HepG2 (cell line): ENCODE measurements around the gene ABCG4. TPM values are rescaled to one million over a fixed set of nuclear protein-coding genes. Genes with fewer than 3 reads are reported as not detected.

Experiments used
- PAX8 ChIP-seq: sonication (generic); formaldehyde crosslinking; IDR thresholded peaks from 2 replicates; pipeline ENCODE4 v1.8.0; 2022; ENCODE audit warnings: mild to moderate bottlenecking, missing genetic modification reagents, borderline replicate concordance
- PPARG ChIP-seq: conservative IDR thresholded peaks from 2 replicates; pipeline ENCODE4 v1.6.1; 2016; ENCODE audit warnings: missing biosample characterization, missing genetic modification reagents
- PREB ChIP-seq: sonication (generic); formaldehyde crosslinking; IDR thresholded peaks from 2 replicates; pipeline ENCODE4 v1.4.0; 2020; ENCODE audit warnings: missing genetic modification reagents
- SP2 ChIP-seq: sonication (generic); formaldehyde crosslinking; IDR thresholded peaks from 2 replicates; pipeline ENCODE4 v1.5.1; 2020; ENCODE audit warnings: mild to moderate bottlenecking, missing genetic modification reagents
- SRY ChIP-seq: sonication (generic); formaldehyde crosslinking; IDR thresholded peaks from 2 replicates; pipeline ENCODE4 v1.8.0; 2022; ENCODE audit warnings: mild to moderate bottlenecking, missing genetic modification reagents
- TEAD3 ChIP-seq: optimal IDR thresholded peaks from 2 replicates; pipeline ENCODE3; 2016; ENCODE audit warnings: borderline replicate concordance
- ZBTB40 ChIP-seq, 2 experiments: fragments of 450-650 bp in 1 of 2; sonication (generic) in 1 of 2; formaldehyde crosslinking in 1 of 2; IDR thresholded peaks; 2 replicates each; pipeline versions ENCODE4 v1.6.1 to v1.8.0; 2016 to 2022; ENCODE audit warnings: antibody characterized with exemption in 1 of 2, mild to moderate bottlenecking in 1 of 2, missing genetic modification reagents in 1 of 2
- ZEB1 ChIP-seq: IDR thresholded peaks from 2 replicates; pipeline ENCODE4 v1.6.1; 2012; ENCODE audit warnings: mild to moderate bottlenecking, low read depth, inconsistent platforms; ENCODE audit not compliant: insufficient replicate concordance
- ZMAT3 ChIP-seq: sonication (generic); formaldehyde crosslinking; conservative IDR thresholded peaks from 2 replicates; pipeline ENCODE4 v1.7.0; 2021; ENCODE audit warnings: missing genetic modification reagents
- ZNF224 ChIP-seq: sonication (generic); formaldehyde crosslinking; IDR thresholded peaks from 2 replicates; pipeline ENCODE4 v1.5.0; 2020; ENCODE audit warnings: mild to moderate bottlenecking, missing genetic modification reagents
- ZNF234 ChIP-seq: sonication (generic); formaldehyde crosslinking; conservative IDR thresholded peaks from 2 replicates; pipeline ENCODE4 v1.5.1; 2020; ENCODE audit warnings: mild to moderate bottlenecking, missing genetic modification reagents
- ZNF639 ChIP-seq: conservative IDR thresholded peaks from 2 replicates; pipeline ENCODE4 v1.6.1; 2018; ENCODE audit warnings: missing genetic modification reagents
- ZSCAN20 ChIP-seq: sonication (generic); formaldehyde crosslinking; IDR thresholded peaks from 2 replicates; pipeline ENCODE4 v1.4.0; 2020; ENCODE audit warnings: missing genetic modification reagents, mild to moderate bottlenecking, borderline replicate concordance
- polyA plus RNA-seq, 8 experiments: library from polyadenylated mRNA; depleted of rRNA in 3 of 8; stranded (reverse) in 7 of 8; unstranded in 1 of 8; fragments of >200 nt; fragmentation: Illumina TruSeq in 4 of 8; extraction: Trizol in 4 of 8; gene quantifications; 2 replicates each; pipeline versions ENCODE4 v1.2.1 to v1.2.3, GENCODE V29; 2011 to 2016; ENCODE audit warnings: low read depth in 4 of 8, missing spikeins in 1 of 8, mixed read lengths in 1 of 8; ENCODE audit not compliant: insufficient read depth in 1 of 8
- total RNA-seq, 5 experiments: library from RNA; depleted of rRNA; stranded (reverse); fragments of >200 nt; fragmentation: Illumina TruSeq; extraction: Trizol; gene quantifications; 2 replicates each; pipeline ENCODE4 v1.2.3, GENCODE V29; 2016; ENCODE audit warnings: low read depth in 1 of 5
- TF ChIP-seq, protein P1 (sequence below): fragments of 450-650 bp; IDR thresholded peaks from 2 replicates; pipeline ENCODE4 v1.6.1; 2017
- TF ChIP-seq, protein P2 (sequence below): IDR thresholded peaks from 2 replicates; pipeline ENCODE4 v1.6.1; 2016; ENCODE audit warnings: mild to moderate bottlenecking, missing biosample characterization, missing genetic modification reagents

ABCG4 gene
- total and polyA plus RNA-seq, 2 of the 13 experiments (the other 11 are each of a cell fraction or from before 2014, with no cell fraction given) = not detected

DNA sequence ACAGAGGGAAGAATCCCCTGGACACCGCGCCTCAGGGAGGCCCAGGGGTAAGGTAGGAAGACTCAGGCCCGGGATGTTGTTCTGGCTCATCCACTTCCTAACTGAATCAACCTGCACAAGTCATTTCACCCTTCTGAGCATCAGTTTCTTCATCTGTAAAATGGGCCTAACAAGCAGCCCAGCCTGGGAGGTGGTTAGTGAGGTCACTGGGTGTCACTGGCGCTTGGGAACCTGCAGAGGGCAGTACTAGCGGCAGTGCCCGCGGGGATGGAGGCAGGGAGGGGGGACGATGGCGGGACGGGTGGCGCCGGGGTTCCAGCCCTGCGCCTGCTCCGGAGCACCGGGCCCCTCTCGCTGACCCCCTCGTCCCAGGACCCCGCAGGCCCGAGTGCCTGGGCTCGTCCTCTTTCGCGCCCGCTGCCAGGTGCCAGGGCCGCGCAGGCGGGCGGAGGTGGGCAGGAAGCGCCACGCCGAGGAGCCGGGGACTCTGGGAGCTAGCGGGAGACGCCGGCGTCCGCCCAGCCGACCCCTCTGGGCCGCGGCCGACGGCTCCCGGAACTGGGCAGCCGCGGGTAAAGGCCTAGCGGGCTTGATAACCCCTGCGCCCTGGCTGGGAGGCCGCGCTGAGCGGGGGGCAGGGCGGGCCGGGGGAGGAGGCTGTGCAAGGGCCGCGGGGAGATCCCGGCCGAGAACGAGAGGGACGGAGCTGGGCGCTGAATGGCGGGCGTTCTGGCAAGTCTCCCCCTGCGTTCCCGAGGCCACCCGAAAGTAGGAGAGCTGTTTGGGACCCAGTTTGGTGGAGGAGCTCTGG is 19.8 kb downstream of the ABCG4 start, which contains the start of gene NLRX1 (continued):
- TF ChIP-seq ZNF224 (CRISPR knock-in tag) (no peak), SP2 (CRISPR knock-in tag) (no peak; the same call in 1 of the 2 replicates), ZNF639 (CRISPR knock-in tag) (0 out of 2 replicates have a peak, but pooled peaks have one; percentile 25), PPARG (CRISPR knock-in tag) (peak; percentile 19; the same call in 1 of the 2 replicates), ZNF234 (no peak), ZEB1 (no peak), ZSCAN20 (CRISPR knock-in tag) (no peak), SRY (CRISPR knock-in tag) (peak; percentile 58), PREB (CRISPR knock-in tag) (no peak; the same call in 1 of the 2 replicates), PAX8 (CRISPR knock-in tag) (no peak; the same call in 1 of the 2 replicates), ZMAT3 (no peak), ZBTB40 (IDR thresholded peaks at IDR 0.05) (no peak), ZBTB40 (CRISPR knock-in tag; IDR thresholded peaks at IDR 0.05) (no peak), TEAD3 (no peak)
- TF ChIP-seq, protein P1, sequence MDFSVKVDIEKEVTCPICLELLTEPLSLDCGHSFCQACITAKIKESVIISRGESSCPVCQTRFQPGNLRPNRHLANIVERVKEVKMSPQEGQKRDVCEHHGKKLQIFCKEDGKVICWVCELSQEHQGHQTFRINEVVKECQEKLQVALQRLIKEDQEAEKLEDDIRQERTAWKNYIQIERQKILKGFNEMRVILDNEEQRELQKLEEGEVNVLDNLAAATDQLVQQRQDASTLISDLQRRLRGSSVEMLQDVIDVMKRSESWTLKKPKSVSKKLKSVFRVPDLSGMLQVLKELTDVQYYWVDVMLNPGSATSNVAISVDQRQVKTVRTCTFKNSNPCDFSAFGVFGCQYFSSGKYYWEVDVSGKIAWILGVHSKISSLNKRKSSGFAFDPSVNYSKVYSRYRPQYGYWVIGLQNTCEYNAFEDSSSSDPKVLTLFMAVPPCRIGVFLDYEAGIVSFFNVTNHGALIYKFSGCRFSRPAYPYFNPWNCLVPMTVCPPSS = no peak
- TF ChIP-seq, protein P2, sequence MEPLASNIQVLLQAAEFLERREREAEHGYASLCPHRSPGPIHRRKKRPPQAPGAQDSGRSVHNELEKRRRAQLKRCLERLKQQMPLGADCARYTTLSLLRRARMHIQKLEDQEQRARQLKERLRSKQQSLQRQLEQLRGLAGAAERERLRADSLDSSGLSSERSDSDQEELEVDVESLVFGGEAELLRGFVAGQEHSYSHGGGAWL = peak; percentile 71
